Fibroblast of lung (primary cell): Measurements from ENCODE around the gene KLF17. TPM values are rescaled to one million over a fixed set of nuclear protein-coding genes. Genes with fewer than 3 reads are reported as not detected.
"Not testable (repeated sequence)": the region's sequence is repeated elsewhere in the genome, so short reads cannot be mapped to it uniquely, and the experiment has no call there.

Experiments
- DNase-seq, 2 donors: peaks; one replicate each; pipeline versions ENCODE4 v3.0.0 to v3.0.0-alpha.2; 2010; ENCODE audit warnings: low read depth in 2 of 2
- H2AFZ ChIP-seq: 2 replicates; pipeline ENCODE4 v1.5.1; 2012; ENCODE audit warnings: low read length, control low read depth, inconsistent platforms
- H3K27ac ChIP-seq: 2 replicates; pipeline ENCODE4 v1.5.1; 2011; ENCODE audit warnings: low read length, control low read depth; ENCODE audit not compliant: insufficient read depth
- H3K27me3 ChIP-seq: 2 replicates; pipeline ENCODE4 v1.5.1; 2011; ENCODE audit warnings: mild to moderate bottlenecking, low read length; ENCODE audit not compliant: control insufficient read depth, insufficient read depth
- H3K36me3 ChIP-seq: 2 replicates; pipeline ENCODE4 v1.5.1; 2011; ENCODE audit warnings: low read length; ENCODE audit not compliant: control insufficient read depth, insufficient read depth
- H3K4me1 ChIP-seq: 2 replicates; pipeline ENCODE4 v1.5.1; 2011; ENCODE audit warnings: low read length; ENCODE audit not compliant: control insufficient read depth, insufficient read depth; ENCODE audit errors: extremely low read depth
- H3K4me2 ChIP-seq: 2 replicates; pipeline ENCODE4 v1.5.1; 2011; ENCODE audit warnings: low read length, control low read depth; ENCODE audit not compliant: insufficient read depth; ENCODE audit errors: extremely low read depth
- H3K4me3 ChIP-seq, 4 experiments: fragments of 200-600 bp in 1 of 4; sonication (generic) in 1 of 4; replicated peaks in 1 of 4; 2 replicates each; pipeline ENCODE4 v1.5.1; 2011 to 2016; ENCODE audit warnings: low read length in 4 of 4, low read depth in 3 of 4, mild to moderate bottlenecking in 3 of 4, control low read depth in 2 of 4, inconsistent platforms in 1 of 4, mixed read lengths in 1 of 4; ENCODE audit not compliant: insufficient read depth in 1 of 4; ENCODE audit errors: control extremely low read depth in 1 of 4
- H3K79me2 ChIP-seq: 2 replicates; pipeline ENCODE4 v1.5.1; 2012; ENCODE audit warnings: mild to moderate bottlenecking, low read length, inconsistent platforms; ENCODE audit not compliant: control insufficient read depth, insufficient read depth
- H3K9ac ChIP-seq: 2 replicates; pipeline ENCODE4 v1.5.1; 2011; ENCODE audit warnings: mild to moderate bottlenecking, low read length, control low read depth; ENCODE audit not compliant: insufficient read depth
- H3K9me3 ChIP-seq: 2 replicates; pipeline ENCODE4 v1.5.1; 2012; ENCODE audit warnings: low read depth, low read length; ENCODE audit not compliant: control insufficient read depth, insufficient read depth
- H4K20me1 ChIP-seq: 2 replicates; pipeline ENCODE4 v1.5.1; 2011; ENCODE audit warnings: low read length; ENCODE audit not compliant: control insufficient read depth, insufficient read depth; ENCODE audit errors: extremely low read depth
- EZH2 ChIP-seq: IDR thresholded peaks from 2 replicates; pipeline ENCODE4 v1.5.1; 2012; ENCODE audit warnings: low read length, control low read depth, mild to moderate bottlenecking; ENCODE audit errors: missing control alignments
- polyA plus RNA-seq, 2 donors: library from polyadenylated mRNA; depleted of rRNA in 1 of 2; stranded (reverse) in 1 of 2; unstranded in 1 of 2; fragments of >200 nt; gene quantifications; 2 replicates each; pipeline ENCODE4 v1.2.1, GENCODE V29; 2011 to 2012; ENCODE audit warnings: missing spikeins in 1 of 2
- total RNA-seq: library from RNA; depleted of rRNA; stranded (reverse); fragments of >200 nt; gene quantifications from 2 replicates; pipeline ENCODE4 v1.2.1, GENCODE V29; 2014
- TF ChIP-seq, protein P1 (sequence below), 2 donors: IDR thresholded peaks in 1 of 2; conservative IDR thresholded peaks in 1 of 2; 1 replicate in 1 of 2; 2 replicates in 1 of 2; pipeline ENCODE4 v1.5.1; 2011 to 2012; ENCODE audit warnings: low read length in 2 of 2, control low read depth in 1 of 2, inconsistent platforms in 1 of 2, low read depth in 1 of 2, mild to moderate bottlenecking in 1 of 2

Gene KLF17
- total and polyA plus RNA-seq, 2 donors (not counting 1 experiment from before 2014, with no cell fraction given), result 0.05 to 0.50 TPM

GRCh38 chr1:44113095-44113609, 5.5 kb upstream of the KLF17 start:
- H3K79me2 ChIP-seq, result no peaks in the 10 kb centered on the region
- H3K27me3 ChIP-seq, result no peaks in the 10 kb centered on the region
- no peak overlapping the region for H3K4me3 ChIP-seq
- H3K9ac ChIP-seq, result no peak overlapping the region
- no peak overlapping the region for H3K4me2 ChIP-seq
- H3K36me3 ChIP-seq, result no peaks in the 10 kb centered on the region
- H3K9me3 ChIP-seq, result no peaks in the 10 kb centered on the region
- TF ChIP-seq, protein P1, sequence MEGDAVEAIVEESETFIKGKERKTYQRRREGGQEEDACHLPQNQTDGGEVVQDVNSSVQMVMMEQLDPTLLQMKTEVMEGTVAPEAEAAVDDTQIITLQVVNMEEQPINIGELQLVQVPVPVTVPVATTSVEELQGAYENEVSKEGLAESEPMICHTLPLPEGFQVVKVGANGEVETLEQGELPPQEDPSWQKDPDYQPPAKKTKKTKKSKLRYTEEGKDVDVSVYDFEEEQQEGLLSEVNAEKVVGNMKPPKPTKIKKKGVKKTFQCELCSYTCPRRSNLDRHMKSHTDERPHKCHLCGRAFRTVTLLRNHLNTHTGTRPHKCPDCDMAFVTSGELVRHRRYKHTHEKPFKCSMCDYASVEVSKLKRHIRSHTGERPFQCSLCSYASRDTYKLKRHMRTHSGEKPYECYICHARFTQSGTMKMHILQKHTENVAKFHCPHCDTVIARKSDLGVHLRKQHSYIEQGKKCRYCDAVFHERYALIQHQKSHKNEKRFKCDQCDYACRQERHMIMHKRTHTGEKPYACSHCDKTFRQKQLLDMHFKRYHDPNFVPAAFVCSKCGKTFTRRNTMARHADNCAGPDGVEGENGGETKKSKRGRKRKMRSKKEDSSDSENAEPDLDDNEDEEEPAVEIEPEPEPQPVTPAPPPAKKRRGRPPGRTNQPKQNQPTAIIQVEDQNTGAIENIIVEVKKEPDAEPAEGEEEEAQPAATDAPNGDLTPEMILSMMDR (conservative IDR thresholded peaks at IDR 0.05 in 1 of 2, IDR thresholded peaks at IDR 0.05 in 1 of 2; ENCODE audit: low read depth in 1 of 2, low read length in 2 of 2), result no peak
- no peaks in the 10 kb centered on the region for H4K20me1 ChIP-seq
- DNase-seq, result peak in 1 of 2 donors; percentile 4
- no peak overlapping the region for H3K27ac ChIP-seq
- no peaks in the 10 kb centered on the region for H3K4me1 ChIP-seq
- no peak overlapping the region for H2AFZ ChIP-seq

- Histone ChIP-seq H3K27me3 (no peaks in the 10 kb centered on the region), H3K27ac (no peak overlapping the region), H4K20me1 (no peaks in the 10 kb centered on the region), H3K4me3 (no peak overlapping the region), H3K9me3 (no peaks in the 10 kb centered on the region), H3K36me3 (no peaks in the 10 kb centered on the region), H3K4me2 (no peak overlapping the region), H3K79me2 (no peaks in the 10 kb centered on the region), H3K4me1 (no peaks in the 10 kb centered on the region), H3K9ac (no peak overlapping the region), H2AFZ (no peak overlapping the region)
- TF ChIP-seq, protein P1 (conservative IDR thresholded peaks at IDR 0.05 in 1 of 2, IDR thresholded peaks at IDR 0.05 in 1 of 2; ENCODE audit: low read depth in 1 of 2, low read length in 2 of 2), result no peak
- no peak for TF ChIP-seq EZH2
- DNase-seq, result no peak
These were observed 4.5 kb upstream of the KLF17 start for GRCh38 chr1:44114098-44114497.

- DNase-seq, H3K27me3 ChIP-seq, H3K36me3 ChIP-seq, H3K4me1 ChIP-seq, H3K4me2 ChIP-seq, H3K79me2 ChIP-seq, H2AFZ ChIP-seq, H3K9me3 ChIP-seq, H3K9ac ChIP-seq, H3K27ac ChIP-seq, H4K20me1 ChIP-seq, H3K4me3 ChIP-seq: not testable (repeated sequence)
These were observed 1.3 kb upstream of the KLF17 start for GRCh38 chr1:44117272-44117671.
